ENCODE measurements around the gene SLC27A3.

SLC27A3 gene

DNA sequence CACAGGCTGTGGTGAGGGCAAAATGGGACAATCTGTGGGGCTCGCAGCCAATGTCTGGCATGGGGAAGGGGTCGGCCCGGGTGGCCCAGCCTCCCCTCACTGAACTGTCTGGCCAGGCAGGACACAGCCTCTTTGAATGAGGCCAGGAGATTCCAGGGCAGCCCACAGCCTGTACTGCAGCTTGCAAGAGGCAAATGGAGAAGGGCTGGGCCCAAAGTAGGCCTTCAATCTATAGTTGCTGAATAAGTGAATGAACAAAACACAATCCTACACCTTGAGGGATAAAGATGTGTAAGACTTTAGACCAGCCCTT is 23.2 kb downstream of the SLC27A3 start:
- Histone ChIP-seq H3K36me3 (peaks cover 6% of the 10 kb centered on the region), H3K4me3 (ENCODE audit: low read depth, low read length) (no peak overlapping the region), H3K27ac (no peak overlapping the region), H3K9me3 (ENCODE audit: severe bottlenecking) (no peaks in the 10 kb centered on the region), H3K27me3 (ENCODE audit: insufficient read depth, low read depth, severe bottlenecking) (no peaks in the 10 kb centered on the region)
- TF ChIP-seq, protein P1, sequence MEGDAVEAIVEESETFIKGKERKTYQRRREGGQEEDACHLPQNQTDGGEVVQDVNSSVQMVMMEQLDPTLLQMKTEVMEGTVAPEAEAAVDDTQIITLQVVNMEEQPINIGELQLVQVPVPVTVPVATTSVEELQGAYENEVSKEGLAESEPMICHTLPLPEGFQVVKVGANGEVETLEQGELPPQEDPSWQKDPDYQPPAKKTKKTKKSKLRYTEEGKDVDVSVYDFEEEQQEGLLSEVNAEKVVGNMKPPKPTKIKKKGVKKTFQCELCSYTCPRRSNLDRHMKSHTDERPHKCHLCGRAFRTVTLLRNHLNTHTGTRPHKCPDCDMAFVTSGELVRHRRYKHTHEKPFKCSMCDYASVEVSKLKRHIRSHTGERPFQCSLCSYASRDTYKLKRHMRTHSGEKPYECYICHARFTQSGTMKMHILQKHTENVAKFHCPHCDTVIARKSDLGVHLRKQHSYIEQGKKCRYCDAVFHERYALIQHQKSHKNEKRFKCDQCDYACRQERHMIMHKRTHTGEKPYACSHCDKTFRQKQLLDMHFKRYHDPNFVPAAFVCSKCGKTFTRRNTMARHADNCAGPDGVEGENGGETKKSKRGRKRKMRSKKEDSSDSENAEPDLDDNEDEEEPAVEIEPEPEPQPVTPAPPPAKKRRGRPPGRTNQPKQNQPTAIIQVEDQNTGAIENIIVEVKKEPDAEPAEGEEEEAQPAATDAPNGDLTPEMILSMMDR (IDR thresholded peaks at IDR 0.05; ENCODE audit: low read depth, low read length), result no peak
- no peak for DNase-seq

DNA sequence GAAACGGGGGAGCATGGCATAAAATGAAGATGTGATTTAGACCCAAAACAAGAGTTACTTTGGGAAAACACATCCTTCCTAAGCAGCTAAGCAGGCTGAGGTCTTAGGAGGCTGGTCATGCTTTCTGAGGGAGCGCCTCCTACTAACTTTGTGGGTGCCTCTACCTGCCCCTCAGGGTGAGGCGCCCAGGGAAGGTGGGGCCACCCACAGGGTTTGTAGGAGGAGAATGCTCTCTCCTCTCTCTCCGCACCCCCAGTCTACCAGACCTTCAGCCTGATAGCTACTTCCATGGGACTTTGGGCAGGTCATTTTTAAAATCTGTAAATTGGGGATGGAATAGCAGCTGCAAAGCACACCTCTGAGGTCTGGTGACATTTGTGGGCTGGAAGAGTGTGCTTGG is 23.8 kb downstream of the SLC27A3 start:
- peaks cover 10% of the 10 kb centered on the region for H3K36me3 ChIP-seq
- H3K27ac ChIP-seq, result no peak overlapping the region
- TF ChIP-seq, protein P1 (IDR thresholded peaks at IDR 0.05; ENCODE audit: low read depth, low read length), result no peak

DNA sequence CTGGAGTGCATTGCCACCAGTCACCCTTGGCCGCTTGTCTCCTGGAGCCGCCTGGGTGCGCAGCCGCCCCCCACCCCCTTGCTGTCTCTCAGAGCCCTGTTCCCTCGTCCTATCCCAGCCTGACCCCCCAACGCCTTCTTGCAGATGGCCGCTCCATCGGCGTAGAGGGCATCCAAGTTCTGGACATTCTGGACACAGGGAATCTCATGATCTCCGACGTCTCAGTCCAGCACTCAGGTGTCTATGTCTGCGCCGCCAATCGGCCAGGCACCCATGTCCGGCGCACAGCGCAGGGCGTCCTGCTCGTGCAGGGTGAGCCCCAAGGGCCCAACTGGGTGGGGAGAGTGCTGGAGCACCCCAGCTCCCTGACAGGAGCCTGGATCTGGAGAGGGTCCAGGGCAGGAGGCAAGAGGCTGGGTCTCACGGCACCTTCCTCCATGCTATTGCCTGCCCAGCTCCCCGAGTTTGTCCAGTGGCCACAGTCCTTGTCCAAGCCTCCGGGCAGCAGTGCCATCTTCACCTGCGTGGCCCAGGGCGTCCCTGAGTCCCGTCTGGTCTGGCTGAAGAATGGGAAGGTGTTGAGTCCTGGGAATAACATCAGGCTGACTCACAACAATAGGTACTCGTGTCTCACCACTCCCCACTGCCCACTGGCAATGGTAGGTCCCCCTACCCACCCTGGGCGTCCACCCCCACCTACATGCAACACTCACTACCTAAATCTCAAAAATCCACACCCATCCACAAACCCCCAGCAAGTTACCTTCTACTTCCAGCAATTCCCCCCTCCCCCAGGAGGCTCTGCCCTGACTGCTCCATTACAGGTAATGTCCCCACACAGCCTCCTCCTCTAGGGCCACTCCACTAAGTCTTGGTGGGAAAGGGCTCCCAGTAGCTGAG is 24.6 kb downstream of the SLC27A3 start:
- DNase-seq, result no peak
- no peak overlapping the region for H3K27ac ChIP-seq
- H3K9me3 ChIP-seq (ENCODE audit: severe bottlenecking), result no peaks in the 10 kb centered on the region
- H3K4me3 ChIP-seq (ENCODE audit: low read depth, low read length), result no peak overlapping the region
- TF ChIP-seq, protein P1 (IDR thresholded peaks at IDR 0.05; ENCODE audit: low read depth, low read length), result no peak
- peaks cover 14% of the 10 kb centered on the region for H3K36me3 ChIP-seq
- no peaks in the 10 kb centered on the region for H3K27me3 ChIP-seq (ENCODE audit: insufficient read depth, low read depth, severe bottlenecking)

More for the DNA sequence above, 23.8 kb downstream of the SLC27A3 start:
- Histone ChIP-seq H3K27me3 (ENCODE audit: insufficient read depth, low read depth, severe bottlenecking) (no peaks in the 10 kb centered on the region), H3K9me3 (ENCODE audit: severe bottlenecking) (no peaks in the 10 kb centered on the region), H3K4me3 (ENCODE audit: low read depth, low read length) (no peak overlapping the region)
- DNase-seq, result no peak

DNA sequence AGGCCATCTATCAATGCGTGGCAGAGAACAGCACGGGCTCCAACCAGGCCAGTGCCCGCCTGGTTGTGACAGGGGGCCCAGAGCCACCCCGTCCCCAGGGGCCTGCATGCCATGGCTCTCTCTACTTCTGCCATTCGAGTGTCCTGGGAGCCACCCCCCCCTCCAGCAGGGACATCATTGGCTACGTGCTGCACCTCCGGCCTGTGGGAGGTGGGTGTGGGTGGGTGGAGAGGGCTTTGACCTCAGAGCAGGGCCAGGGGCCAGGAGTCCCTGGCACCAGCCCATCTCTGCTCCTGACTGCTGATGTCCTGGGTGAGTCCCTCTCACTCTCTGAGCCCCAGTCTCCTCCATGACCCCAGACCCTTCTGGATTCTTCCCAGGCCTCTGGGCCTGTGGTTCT is 25.3 kb downstream of the SLC27A3 start:
- Histone ChIP-seq H3K9me3 (ENCODE audit: severe bottlenecking) (no peaks in the 10 kb centered on the region), H3K27ac (no peak overlapping the region), H3K27me3 (ENCODE audit: insufficient read depth, low read depth, severe bottlenecking) (no peaks in the 10 kb centered on the region), H3K36me3 (peaks cover 18% of the 10 kb centered on the region), H3K4me3 (ENCODE audit: low read depth, low read length) (no peak overlapping the region)
- DNase-seq, result no peak
- TF ChIP-seq, protein P1 (IDR thresholded peaks at IDR 0.05; ENCODE audit: low read depth, low read length), result no peak

DNA sequence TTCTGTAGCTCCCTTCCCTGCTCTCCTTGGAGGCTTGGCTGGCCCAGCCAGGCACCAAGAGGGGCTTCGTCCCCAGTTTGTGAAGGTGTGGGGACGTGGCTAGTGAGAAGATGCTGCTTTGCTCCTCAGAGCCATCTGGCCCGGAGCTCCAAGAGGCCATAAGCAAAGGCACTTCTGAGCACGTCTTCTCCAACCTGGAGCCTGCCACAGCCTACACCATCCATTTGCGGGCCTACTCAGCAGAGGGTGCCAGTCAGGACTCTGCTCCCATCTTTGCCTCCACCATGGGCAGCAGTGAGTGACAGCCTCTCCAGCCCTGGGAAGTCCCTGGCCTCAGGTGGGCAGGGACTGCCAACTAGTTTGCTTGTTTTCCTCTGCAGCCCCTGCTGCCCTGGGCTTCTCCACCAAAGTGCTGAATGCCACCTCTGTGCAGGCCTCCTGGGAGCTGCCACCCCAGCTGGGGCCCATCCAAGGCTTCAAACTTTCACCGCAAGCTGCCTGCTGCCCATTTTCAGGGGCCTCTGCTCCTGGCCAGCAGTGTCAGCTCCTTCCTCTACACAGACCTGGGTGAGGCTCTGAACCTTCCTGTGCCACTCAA is 25.9 kb downstream of the SLC27A3 start:
- Histone ChIP-seq H3K9me3 (ENCODE audit: severe bottlenecking) (no peaks in the 10 kb centered on the region), H3K27me3 (ENCODE audit: insufficient read depth, low read depth, severe bottlenecking) (no peaks in the 10 kb centered on the region), H3K36me3 (peaks cover 24% of the 10 kb centered on the region), H3K4me3 (ENCODE audit: low read depth, low read length) (no peak overlapping the region), H3K27ac (no peak overlapping the region)
- TF ChIP-seq, protein P1 (IDR thresholded peaks at IDR 0.05; ENCODE audit: low read depth, low read length), result no peak
- DNase-seq, result no peak

Data from WERI-Rb-1 (cell line).